B cell (primary cell): ENCODE data around the gene TEP1.

Experiments
- CTCF ChIP-seq: fragments of 200-600 bp; IDR thresholded peaks from one replicate; pipeline ENCODE4 v1.8.0; 2022; ENCODE audit warnings: antibody characterized with exemption, mild to moderate bottlenecking
- EZH2 ChIP-seq: IDR thresholded peaks from 2 replicates; pipeline ENCODE4 v1.6.1; 2012; ENCODE audit warnings: borderline replicate concordance, low read depth, mild to moderate bottlenecking, moderate library complexity, low read length; ENCODE audit not compliant: insufficient read depth, poor library complexity, severe bottlenecking

DNA sequence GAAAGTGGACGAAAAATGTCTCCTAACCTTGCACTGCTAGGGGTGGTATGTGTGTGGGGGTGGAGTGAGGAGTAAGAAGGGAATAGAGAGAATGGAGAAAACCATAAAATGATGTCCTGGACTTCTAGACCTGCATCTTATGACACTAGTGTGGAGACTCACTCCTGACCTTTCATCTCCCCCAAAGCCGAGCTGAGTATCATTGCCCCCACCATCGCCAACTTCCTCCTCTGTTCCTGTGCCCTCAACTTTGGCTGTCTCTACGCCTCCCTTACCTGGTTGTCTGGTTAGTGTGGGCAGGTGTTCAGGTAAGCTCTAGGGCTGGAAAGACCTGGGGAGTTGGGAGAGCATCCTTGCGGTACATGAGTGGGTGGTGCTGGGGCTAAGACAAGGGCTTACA lies 27.2 kb upstream of the TEP1 start:
- TF ChIP-seq CTCF (no peak), EZH2 (no peak)
